PC-3 (cell line): ENCODE data around the gene PCA3. TPM values are rescaled to one million over a fixed set of nuclear protein-coding genes. Genes with fewer than 3 reads are reported as not detected.

ENCODE experiments used
- ATAC-seq: fragments of 200-7000 bp; cut with Tn5 transposase; 2 replicates; pipeline ENCODE4 v1.9.1; 2020; ENCODE audit warnings: mild to moderate bottlenecking, moderate library complexity
- BruUV-seq: library from RNA; stranded (reverse); fragments of 400-500 nt; replicated peaks from 2 replicates; lab custom pipeline; 2021; lab: Mats Ljungman, UMichigan
- CTCF ChIA-PET: fragments of 300-600 bp; sonication (Branson Sonifier 250); formaldehyde crosslinking; loops from one replicate; lab custom pipeline; 2022; ENCODE audit warnings: antibody characterized with exemption; lab: Charles Lee
- POLR2A ChIA-PET: fragments of 300-600 bp; sonication (Branson Sonifier 250); formaldehyde crosslinking; loops from one replicate; lab custom pipeline; 2022; ENCODE audit warnings: antibody characterized with exemption; ENCODE audit not compliant: unreplicated experiment; lab: Charles Lee
- DNase-seq: peaks from one replicate; pipeline ENCODE4 v3.0.0-alpha.2; 2015
- H2AFZ ChIP-seq: fragments of 300-600 bp; sonication (generic); 2 replicates; pipeline ENCODE4 v1.6.0; 2016; ENCODE audit warnings: antibody characterized with exemption, low read length
- H3F3A ChIP-seq: fragments of 300-600 bp; sonication (generic); one replicate; pipeline ENCODE4 v1.6.0; 2017; ENCODE audit warnings: antibody characterized with exemption, low read length, control low read depth, mild to moderate bottlenecking; ENCODE audit not compliant: unreplicated experiment
- H3K27ac ChIP-seq: fragments of 300-600 bp; sonication (generic); 2 replicates; pipeline ENCODE4 v1.5.1; 2016; ENCODE audit warnings: mild to moderate bottlenecking, low read length
- H3K27me3 ChIP-seq: fragments of 300-600 bp; sonication (generic); 2 replicates; pipeline ENCODE4 v1.6.1; 2016; ENCODE audit warnings: low read length, mixed read lengths
- H3K36me3 ChIP-seq: fragments of 300-600 bp; sonication (generic); 2 replicates; pipeline ENCODE4 v1.6.1; 2016; ENCODE audit warnings: low read depth, mixed run types, low read length, mixed read lengths
- H3K4me1 ChIP-seq: fragments of 300-600 bp; sonication (generic); 2 replicates; pipeline ENCODE4 v1.5.1; 2016; ENCODE audit warnings: low read length; ENCODE audit not compliant: insufficient read depth
- H3K4me2 ChIP-seq: fragments of 300-600 bp; sonication (generic); 2 replicates; pipeline ENCODE4 v1.6.0; 2016; ENCODE audit warnings: low read length
- H3K4me3 ChIP-seq: fragments of 300-600 bp; sonication (generic); 2 replicates; pipeline ENCODE4 v1.5.1; 2016; ENCODE audit warnings: mild to moderate bottlenecking, low read length, mixed read lengths
- H3K79me2 ChIP-seq: fragments of 300-600 bp; sonication (generic); 2 replicates; pipeline ENCODE4 v1.6.1; 2017; ENCODE audit warnings: low read length, mixed read lengths
- H3K9ac ChIP-seq: fragments of 300-600 bp; sonication (generic); 2 replicates; pipeline ENCODE4 v1.6.0; 2016; ENCODE audit warnings: mild to moderate bottlenecking, low read length
- H3K9me2 ChIP-seq: fragments of 300-600 bp; sonication (generic); replicated peaks from 2 replicates; pipeline ENCODE4 v1.6.1; 2016; ENCODE audit warnings: mixed run types, low read length, mixed read lengths
- H3K9me3 ChIP-seq: fragments of 300-600 bp; sonication (generic); 2 replicates; pipeline ENCODE4 v1.6.1; 2016; ENCODE audit warnings: low read length, mixed read lengths
- H4K20me1 ChIP-seq: fragments of 300-600 bp; sonication (generic); 2 replicates; pipeline ENCODE4 v1.6.1; 2016; ENCODE audit warnings: low read length, mixed read lengths
- CTCF ChIP-seq: fragments of 300-600 bp; sonication (generic); conservative IDR thresholded peaks from 2 replicates; pipeline ENCODE4 v1.5.1; 2017; ENCODE audit warnings: antibody characterized with exemption, low read depth, mild to moderate bottlenecking, low read length
- EZH2 ChIP-seq: fragments of 300-600 bp; sonication (generic); IDR thresholded peaks from one replicate; pipeline ENCODE4 v1.6.1; 2017; ENCODE audit warnings: antibody characterized with exemption, mild to moderate bottlenecking, low read length; ENCODE audit not compliant: unreplicated experiment
- EZH2phosphoT487 ChIP-seq: fragments of 300-600 bp; sonication (generic); IDR thresholded peaks from 2 replicates; pipeline ENCODE4 v1.6.1; 2018; ENCODE audit warnings: mild to moderate bottlenecking, antibody characterized with exemption, low read length, borderline replicate concordance
- intact Hi-C: fragments of 100-400 bp; cut with micrococcal nuclease; formaldehyde crosslinking; loops from 2 replicates; pipeline ENCODE4 v1.9.0; 2023
- total RNA-seq: library from RNA; depleted of rRNA; stranded (reverse); fragments of >200 nt; gene quantifications from 2 replicates; pipeline ENCODE4 v1.2.3, GENCODE V29; 2014

Gene PCA3
- total RNA-seq, 1 experiment from 2014 or later: not detected

DNA sequence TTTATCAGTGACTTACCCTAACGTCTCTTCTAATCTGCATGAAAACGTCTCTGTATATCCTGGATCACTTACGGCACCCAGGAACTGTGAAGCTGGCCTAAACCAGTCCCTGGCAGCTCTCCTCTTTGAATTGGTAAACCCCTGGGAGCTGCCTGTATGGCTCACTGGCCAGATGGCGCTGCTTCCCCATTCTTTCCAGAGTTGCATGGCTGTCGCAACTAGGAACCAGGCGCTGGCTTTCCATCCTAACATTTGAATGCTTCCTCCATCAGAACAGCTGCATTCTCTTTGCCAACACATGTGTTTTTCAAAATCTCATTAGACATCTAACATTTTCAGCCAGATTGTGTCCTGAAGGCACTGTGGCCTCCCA, 8.0 kb upstream of the PCA3 start:
- Histone ChIP-seq H3K4me1 (no peaks in the 10 kb centered on the region), H3K4me3 (no peak overlapping the region), H3K79me2 (no peaks in the 10 kb centered on the region), H4K20me1 (no peaks in the 10 kb centered on the region), H3K9me2 (no peaks in the 10 kb centered on the region), H3K27me3 (0 out of 2 replicates have a peak, but pooled peaks cover 4% of the 10 kb centered on the region), H3K9me3 (no peaks in the 10 kb centered on the region), H2AFZ (no peak overlapping the region), H3K27ac (no peak overlapping the region), H3K4me2 (no peak overlapping the region), H3K36me3 (no peaks in the 10 kb centered on the region), H3F3A (no peaks in the 10 kb centered on the region), H3K9ac (no peak overlapping the region)
- TF ChIP-seq CTCF: no peak; the same call in 1 of the 2 replicates
- no peak for TF ChIP-seq EZH2
- TF ChIP-seq EZH2phosphoT487: no peak
- no peak for ATAC-seq
- POLR2A ChIA-PET: no interaction called here
- CTCF ChIA-PET: interaction anchor here (1.2 kb wide), 1 partner anchor 240 kb away, joined by 3 read pairs; no protein-coding TSS in a partner anchor
- BruUV-seq: no TSS peak
- DNase-seq: peak; percentile 4
- intact Hi-C loops: no loop called here

GRCh38 chr9:76756941-76757673, 7.1 kb upstream of the PCA3 start:
- no peak for DNase-seq
- Histone ChIP-seq H3K27me3 (no peaks in the 10 kb centered on the region), H3K4me3 (no peak overlapping the region), H3K27ac (no peak overlapping the region), H3K4me1 (no peaks in the 10 kb centered on the region), H3K4me2 (no peak overlapping the region), H3K79me2 (no peaks in the 10 kb centered on the region), H3K9me3 (no peaks in the 10 kb centered on the region), H3K36me3 (no peaks in the 10 kb centered on the region; the same call in 1 of the 2 replicates), H3F3A (no peaks in the 10 kb centered on the region), H3K9ac (no peak overlapping the region), H2AFZ (no peak overlapping the region), H3K9me2 (no peaks in the 10 kb centered on the region), H4K20me1 (no peaks in the 10 kb centered on the region)
- CTCF ChIA-PET: no interaction called here
- TF ChIP-seq CTCF (no peak), EZH2 (no peak), EZH2phosphoT487 (no peak)
- no TSS peak for BruUV-seq
- no peak for ATAC-seq
- intact Hi-C loops: no loop called here
- POLR2A ChIA-PET: no interaction called here

- ChIA-PET POLR2A (no interaction called here), CTCF (no interaction called here)
- DNase-seq (no peak), ATAC-seq (no peak)
- Histone ChIP-seq H3K9me2 (no peaks in the 10 kb centered on the region), H3K27me3 (peaks cover 6% of the 10 kb centered on the region; the same call in 1 of the 2 replicates), H4K20me1 (no peaks in the 10 kb centered on the region), H3K4me1 (no peaks in the 10 kb centered on the region), H3K4me2 (no peak overlapping the region), H3K4me3 (no peak overlapping the region), H3K9ac (no peak overlapping the region), H3F3A (no peaks in the 10 kb centered on the region), H3K27ac (no peak overlapping the region), H2AFZ (no peak overlapping the region), H3K79me2 (no peaks in the 10 kb centered on the region), H3K9me3 (no peaks in the 10 kb centered on the region), H3K36me3 (no peaks in the 10 kb centered on the region; the same call in 1 of the 2 replicates)
- intact Hi-C loops: no loop called here
- TF ChIP-seq CTCF (no peak), EZH2phosphoT487 (no peak), EZH2 (no peak)
- no TSS peak for BruUV-seq
These were observed 5.8 kb upstream of the PCA3 start for GRCh38 chr9:76758476-76758875.
